Suppressor macrophage treated with lipopolysaccharide for 4 hours (primary cell): Measurements from ENCODE around the gene CHCHD6.

Experiments
- DNase-seq: peaks from one replicate; pipeline ENCODE4 v3.0.0-alpha.2; 2020

The CHCHD6 gene

GRCh38 chr3:126745760-126746394 lies 41.8 kb downstream of the CHCHD6 start:
- DNase-seq: no peak

- DNase-seq: no peak
These were observed 42.5 kb downstream of the CHCHD6 start for GRCh38 chr3:126746395-126747177.

DNA sequence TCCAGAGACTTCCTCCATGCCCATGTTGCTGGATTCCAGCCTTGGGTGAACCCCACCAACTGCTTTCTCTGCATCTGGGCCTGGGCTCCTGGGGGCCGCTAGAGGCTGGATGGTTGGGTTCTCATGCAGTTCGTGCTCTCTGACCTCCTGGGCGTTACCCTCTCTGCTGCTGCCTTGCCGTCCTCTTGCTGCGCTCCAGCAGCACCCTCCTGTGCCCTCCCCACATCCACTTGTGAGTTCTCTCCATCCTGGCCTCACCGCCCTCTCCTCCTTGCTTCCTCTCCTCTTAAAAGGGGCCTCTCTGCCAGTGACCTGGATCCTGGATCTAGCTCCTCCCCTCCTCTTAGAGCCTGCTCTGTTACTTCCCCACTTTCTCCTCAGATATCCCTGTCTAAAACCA lies 43.7 kb downstream of the CHCHD6 start:
- no peak for DNase-seq

DNA sequence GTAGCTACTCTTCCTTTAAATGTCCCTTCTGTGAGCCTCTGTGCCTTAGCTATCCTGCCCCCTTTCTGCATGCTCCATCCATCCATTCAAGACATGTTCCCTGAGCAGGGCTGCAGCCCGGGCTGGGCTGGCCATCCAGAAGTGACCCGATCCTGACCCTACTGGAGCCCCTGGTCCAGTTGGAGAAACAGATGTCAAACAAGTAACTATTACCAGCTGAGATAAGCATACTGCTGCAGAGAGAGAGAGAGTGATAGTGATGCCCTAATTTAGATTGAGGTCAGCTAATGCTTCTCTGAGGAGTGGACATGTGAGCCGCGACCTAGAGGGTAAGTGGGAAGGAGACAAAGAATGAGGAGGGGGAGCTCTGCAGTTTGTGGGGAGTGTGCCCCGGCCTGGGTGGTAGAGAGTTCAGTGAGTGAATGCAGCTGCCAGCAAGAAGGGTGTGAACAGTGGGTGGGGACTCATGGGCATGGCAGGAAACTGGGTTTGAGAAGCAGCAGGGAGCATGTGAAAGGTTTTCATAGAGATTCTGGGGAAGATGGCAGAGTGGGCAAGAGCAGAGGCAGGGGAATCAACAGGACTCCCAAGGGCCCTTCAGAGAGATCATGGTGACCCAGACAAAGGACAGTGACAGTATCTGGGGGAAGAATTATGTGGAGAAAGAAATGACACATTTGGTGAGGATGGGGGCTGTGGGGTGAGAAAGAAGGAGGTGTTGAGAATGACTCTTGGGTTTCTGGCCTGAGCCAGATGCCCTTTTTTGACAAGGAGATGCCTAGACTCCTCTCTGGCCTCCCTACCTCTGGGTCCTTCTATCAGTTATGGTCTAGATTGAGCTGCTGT lies 44.9 kb downstream of the CHCHD6 start:
- DNase-seq: no peak

- DNase-seq: no peak
These were observed 45.5 kb downstream of the CHCHD6 start for GRCh38 chr3:126749547-126749875.

GRCh38 chr3:126749931-126750755 lies 46.1 kb downstream of the CHCHD6 start:
- DNase-seq: no peak

DNA sequence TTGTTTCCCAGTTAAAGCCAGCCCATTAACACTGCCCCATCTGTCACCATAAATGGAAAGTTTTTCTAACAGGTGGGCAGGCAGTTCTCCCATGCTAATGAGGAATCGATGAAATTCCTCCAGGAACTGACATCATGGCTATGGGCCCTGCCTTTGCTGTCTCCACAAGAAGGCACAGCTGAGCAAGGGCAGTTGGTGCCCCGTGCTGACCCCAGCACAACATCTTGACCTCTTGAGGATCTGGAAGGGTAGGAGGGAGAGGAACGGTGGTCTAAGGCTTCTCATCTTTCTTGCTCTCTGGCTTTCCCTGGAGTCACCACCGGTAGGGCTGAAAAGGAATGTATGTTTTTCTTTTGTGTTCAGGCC lies 46.7 kb downstream of the CHCHD6 start:
- DNase-seq: peak; percentile 11

DNA sequence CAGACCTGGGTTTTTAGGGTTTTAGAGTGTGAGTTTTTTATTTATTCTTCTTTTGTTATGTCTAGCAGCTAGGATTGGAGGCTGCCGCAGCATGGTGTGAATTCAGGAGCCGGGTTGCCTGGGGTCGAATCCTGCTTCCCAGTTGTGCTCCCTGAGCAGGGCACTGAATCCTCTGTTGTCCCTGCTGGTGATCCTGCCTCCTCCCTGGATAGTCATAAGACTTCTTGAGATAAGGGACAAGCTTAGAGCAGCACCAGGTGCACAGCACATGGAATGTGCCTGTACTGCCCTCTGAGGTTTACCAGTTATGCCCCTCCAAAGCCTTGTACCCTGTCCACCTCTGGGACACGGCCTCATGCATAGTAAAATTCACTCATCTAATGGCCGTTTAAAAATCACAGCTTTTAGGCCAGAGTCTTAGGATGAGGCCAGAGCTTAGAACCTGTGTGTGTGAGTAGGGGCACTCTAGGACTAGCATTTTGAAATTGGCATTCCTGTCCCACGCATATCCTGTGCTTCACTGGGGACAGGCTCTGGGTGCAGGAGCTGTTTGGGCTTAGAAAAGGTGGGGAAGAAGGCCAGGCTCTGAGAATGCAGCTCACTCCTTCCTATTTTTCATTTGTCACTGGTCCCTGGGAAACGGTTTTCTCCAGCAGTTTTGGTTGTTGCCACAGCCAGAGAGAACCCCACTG lies 47.7 kb downstream of the CHCHD6 start:
- DNase-seq: no peak

DNA sequence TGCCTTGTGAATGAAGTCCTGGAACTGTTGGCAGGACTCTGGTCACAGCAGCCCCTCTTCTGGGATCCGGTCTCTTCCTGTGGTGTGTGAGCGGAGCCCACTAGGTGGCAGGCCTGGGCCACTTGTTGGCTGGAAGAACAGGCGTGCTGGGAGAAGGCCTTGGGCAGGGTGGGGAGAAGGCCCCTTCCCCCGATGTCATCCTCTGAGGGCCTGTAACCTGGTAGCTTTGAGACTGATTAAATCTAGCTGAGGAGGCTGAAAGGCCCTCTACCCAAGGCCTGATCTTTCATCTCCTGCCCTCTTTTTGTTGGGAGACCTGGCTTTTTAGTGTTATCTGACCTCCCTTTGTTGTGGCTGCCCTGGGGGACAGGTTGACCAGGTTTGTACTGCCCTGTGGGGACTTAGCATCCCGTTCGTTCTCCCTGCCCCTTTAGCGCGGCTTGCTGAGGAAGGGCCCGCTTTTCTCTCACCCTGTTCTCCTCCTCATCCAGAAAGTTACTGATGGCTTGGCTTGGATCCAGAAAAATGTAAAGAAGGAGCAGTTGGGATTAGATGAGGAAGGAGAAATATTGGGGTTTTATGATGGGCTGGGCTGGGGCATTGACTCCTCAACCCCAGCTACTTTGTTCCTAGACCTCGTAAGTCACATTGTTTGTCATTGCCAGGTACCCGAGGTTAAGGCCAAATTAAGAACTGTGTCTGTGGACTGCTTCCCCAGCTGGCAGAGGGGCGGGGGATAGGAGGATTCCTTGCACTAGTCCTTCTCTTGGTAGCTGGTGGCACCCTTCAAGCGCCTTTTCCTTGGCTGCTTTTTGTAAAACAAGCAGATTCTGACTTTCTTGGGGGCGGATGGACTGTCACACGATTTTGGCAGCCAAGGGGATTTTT lies 48.5 kb downstream of the CHCHD6 start:
- peak; percentile 78 for DNase-seq

DNA sequence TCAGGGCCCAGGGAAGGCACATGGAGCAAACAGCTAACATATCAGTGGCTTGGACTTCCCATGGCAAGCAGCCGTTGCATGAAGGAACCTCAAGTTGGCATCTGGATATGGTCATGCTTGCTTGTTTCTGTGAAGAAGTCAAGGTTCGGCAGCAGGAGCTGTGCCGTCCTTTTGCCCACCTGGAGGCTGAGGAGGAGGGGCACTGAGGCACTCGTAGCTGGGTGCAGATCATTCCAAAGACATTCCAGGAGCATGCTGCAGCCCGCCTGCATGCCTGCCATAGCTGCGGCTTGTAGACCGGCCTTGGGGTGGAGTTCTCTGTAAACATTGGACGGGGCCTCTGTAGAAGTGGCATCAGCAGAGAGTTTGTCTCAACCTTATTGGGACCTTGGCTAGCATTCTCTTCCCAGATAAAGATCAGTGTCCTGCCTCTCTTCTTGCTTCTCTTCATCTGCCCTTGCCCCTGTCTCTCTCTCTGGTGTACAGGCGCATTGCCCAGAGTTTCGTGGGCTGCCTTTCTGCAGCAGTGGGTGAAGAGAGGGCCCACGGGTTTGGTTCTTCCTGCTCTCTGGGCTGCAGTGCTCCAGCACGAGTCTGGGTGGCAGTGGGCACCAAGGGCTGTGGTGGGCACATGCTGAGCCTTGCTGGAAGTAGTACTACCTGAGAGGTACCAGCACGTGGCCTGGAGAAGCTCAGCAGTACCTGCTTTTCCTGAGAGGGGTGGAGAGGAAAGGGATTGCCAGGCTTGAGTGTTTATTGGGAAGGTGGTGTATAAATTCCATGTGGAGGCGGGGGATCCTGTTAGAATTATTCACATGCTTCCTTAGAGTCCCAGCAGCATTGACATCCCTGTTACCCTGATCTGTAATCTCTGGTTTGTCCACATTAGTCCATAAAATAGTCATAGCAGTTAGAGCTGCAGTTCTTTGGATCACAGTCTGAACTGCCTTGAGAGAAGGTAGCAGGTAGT lies 49.4 kb downstream of the CHCHD6 start:
- DNase-seq: no peak

- no peak for DNase-seq
These were observed 51.8 kb downstream of the CHCHD6 start for GRCh38 chr3:126755866-126756265.

- no peak for DNase-seq
These were observed 54.0 kb downstream of the CHCHD6 start for GRCh38 chr3:126758026-126758425.

GRCh38 chr3:126758882-126759281 lies 54.8 kb downstream of the CHCHD6 start:
- no peak for DNase-seq

DNA sequence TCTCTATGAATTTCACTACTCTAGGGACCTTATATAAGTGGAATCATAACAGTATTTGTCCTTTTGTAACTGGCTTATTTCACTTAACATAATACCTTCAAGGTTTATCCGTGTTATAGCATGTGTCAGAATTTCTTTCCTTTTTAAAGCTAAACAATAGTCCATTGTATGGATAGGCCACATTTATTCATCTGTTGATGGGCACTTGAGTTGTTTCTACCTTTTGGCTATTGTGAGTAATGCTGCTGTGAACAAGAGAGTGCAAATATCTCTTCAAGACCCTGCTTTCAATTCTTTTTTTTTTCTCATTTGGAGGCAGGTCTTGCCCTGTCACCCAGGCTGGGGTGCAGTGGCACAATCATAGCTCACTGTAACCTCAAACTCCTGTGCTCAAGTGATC lies 56.5 kb downstream of the CHCHD6 start:
- DNase-seq: no peak

DNA sequence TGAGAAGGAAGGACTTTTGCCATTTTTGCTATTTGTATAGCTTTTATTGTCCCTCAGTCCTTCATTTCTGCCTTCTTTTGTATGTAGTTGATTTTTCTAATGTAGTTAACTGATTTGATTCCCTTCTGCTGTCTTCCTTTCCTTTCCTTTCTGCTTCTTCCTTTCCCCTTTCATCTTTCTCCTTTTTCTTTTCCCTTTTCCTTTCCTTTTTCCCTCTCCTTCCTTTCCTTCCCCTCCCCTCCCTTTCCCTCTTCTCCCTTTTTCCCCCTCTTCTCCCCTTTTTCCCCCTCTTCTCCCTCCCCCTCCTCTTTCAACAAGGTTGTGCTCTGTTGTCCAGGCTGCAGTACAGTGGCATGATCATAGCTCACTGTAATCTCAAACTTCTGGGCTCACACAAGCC lies 59.0 kb downstream of the CHCHD6 start:
- DNase-seq: no peak

- no peak for DNase-seq
These were observed 61.4 kb downstream of the CHCHD6 start for GRCh38 chr3:126765187-126766069.

DNA sequence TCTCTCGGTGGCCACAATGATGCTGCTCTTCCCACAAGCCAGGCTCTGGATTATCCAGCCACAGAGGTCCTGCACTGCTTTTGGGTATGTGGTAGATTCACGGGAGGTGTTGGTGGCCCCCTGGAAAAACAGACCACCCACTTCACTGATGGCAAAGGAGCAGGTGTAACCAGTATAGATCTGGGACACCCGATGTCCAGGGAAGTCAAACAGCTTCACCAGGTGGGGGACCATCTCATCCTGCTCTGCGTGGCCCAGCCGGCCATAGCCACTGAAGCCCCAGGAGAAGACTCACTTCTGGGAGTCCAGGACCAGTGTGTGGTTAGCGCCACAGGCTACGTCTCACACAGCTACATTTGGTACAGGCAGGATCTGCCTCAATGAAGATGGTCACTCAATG lies 62.6 kb downstream of the CHCHD6 start:
- no peak for DNase-seq

DNA sequence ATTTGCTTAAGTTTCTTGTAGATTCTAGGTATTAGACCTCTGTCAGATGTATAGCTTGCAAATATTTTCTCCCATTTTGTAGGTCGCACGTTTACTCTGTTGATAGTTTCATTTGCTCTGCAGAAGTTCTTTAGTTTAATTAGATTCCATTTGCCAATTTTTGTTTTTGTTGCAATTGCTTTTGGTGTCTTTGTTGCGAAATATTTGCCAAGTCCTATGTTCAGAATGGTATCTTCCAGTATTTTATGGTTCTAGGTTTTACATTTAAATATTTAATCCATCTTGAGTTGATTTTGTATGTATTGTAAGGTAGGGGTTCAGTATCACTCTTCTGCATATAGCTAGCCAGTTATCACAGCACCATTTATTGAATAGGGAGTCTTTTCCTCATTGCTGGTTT lies 64.9 kb downstream of the CHCHD6 start:
- DNase-seq: no peak

DNA sequence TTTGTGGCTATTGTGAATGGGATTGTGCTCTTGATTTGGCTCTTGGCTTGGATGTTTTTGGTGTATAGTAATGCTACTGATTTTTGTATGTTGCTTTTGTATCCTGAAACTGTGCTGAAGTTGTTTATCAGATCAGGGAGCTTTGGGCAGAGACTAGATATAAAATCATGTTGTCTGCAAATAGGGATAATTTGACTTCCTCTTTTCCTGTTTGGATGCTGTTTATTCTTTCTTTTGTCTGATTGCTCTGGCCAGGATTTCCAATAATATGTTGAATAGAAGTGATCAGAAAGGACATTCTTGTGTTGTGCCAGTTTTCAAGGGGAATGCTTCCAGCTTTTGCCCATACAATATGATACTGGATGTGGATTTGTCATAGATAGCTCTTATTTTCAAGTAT lies 66.1 kb downstream of the CHCHD6 start:
- DNase-seq: no peak
